ENCODE results near the gene KLF17.

DNA sequence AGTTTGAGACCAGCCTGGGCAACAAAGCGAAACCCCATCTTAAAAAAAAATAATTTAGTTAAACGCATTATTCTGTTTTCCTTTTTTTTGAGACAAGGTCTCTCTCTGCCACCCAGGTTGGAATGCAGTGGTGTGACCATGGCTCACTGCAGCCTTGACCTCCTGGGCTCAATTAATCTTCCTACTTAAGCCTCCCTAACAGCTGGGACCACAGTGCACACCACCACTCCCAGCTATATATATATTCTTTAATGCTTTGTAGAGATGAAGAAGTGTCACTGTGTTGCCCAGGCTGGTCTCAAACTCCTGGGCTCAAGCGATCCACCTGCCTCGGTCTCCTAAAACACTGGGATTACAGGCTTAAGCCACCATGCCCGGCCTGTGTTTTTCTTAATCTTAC, 7.7 kb upstream of the KLF17 start:
- TF ChIP-seq, protein P1, sequence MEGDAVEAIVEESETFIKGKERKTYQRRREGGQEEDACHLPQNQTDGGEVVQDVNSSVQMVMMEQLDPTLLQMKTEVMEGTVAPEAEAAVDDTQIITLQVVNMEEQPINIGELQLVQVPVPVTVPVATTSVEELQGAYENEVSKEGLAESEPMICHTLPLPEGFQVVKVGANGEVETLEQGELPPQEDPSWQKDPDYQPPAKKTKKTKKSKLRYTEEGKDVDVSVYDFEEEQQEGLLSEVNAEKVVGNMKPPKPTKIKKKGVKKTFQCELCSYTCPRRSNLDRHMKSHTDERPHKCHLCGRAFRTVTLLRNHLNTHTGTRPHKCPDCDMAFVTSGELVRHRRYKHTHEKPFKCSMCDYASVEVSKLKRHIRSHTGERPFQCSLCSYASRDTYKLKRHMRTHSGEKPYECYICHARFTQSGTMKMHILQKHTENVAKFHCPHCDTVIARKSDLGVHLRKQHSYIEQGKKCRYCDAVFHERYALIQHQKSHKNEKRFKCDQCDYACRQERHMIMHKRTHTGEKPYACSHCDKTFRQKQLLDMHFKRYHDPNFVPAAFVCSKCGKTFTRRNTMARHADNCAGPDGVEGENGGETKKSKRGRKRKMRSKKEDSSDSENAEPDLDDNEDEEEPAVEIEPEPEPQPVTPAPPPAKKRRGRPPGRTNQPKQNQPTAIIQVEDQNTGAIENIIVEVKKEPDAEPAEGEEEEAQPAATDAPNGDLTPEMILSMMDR (IDR thresholded peaks at IDR 0.05), result no peak
- TF ChIP-seq POLR2A (IDR thresholded peaks at IDR 0.05), result no peak

All from lower leg skin (tissue), 3 donors.